ENCODE measurements around the gene PRLH.

Gene PRLH

DNA sequence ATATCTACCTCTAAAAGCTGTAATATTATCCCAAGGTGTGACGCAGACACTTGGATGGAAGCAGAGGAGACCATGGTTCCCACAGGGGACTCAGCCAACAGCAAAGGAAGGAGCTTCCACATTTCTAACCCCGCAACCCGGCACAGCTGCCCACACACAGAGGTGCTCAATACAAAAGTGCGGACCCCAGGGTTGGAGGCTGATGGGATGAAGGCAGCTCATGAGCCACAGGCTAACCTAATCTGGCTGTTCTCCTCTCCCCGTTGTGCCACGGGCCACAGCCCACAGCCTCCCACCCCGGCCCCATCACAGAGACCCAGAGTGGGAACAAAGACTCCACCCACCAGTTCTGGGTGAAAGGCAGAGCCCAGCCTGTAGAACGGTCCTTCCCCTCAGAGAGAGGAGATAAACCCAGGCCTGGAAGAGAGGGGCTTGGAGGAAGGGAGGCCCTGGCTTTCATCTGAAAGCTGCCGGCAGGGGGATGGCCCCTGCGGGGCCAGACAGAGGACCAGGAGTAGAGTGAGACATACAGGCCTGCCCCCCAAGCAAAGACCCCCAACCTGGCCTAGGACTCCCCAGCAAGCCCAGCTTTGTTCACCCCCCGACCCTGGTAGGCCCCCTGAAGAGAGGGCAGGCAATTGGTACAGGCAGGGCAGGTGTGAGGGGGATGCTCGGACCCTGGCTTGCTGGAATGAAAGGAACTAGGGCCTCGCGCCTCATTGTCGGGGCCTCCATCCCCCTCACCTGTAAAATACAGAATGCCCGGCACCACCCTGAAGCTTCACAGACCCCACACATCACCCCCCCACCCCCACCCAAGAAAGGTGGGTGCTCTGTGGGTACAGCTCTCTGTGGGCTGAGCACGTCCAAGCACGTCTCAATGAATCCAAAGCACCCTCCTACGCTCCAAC is 17.3 kb downstream of the PRLH start:
- H3K4me1 ChIP-seq (ENCODE audit: control insufficient read depth, insufficient read depth, low read length, unreplicated experiment) = no peaks in the 10 kb centered on the region
- no peaks in the 10 kb centered on the region; the same call in 1 of the 2 replicates for H3K27me3 ChIP-seq (ENCODE audit: insufficient read depth, low read length)
- H3K79me2 ChIP-seq (ENCODE audit: control insufficient read depth, insufficient read depth, low read length, unreplicated experiment) = no peaks in the 10 kb centered on the region
- H2AFZ ChIP-seq (ENCODE audit: low read length, unreplicated experiment) = no peak overlapping the region
- no peak overlapping the region for H3K4me3 ChIP-seq (ENCODE audit: low read depth, low read length)
- H3K36me3 ChIP-seq (ENCODE audit: insufficient read depth, low read length) = no peaks in the 10 kb centered on the region
- H3K27ac ChIP-seq (ENCODE audit: low read depth, low read length) = no peak overlapping the region

- Histone ChIP-seq H2AFZ (ENCODE audit: low read length, unreplicated experiment) (no peak overlapping the region), H3K4me1 (ENCODE audit: control insufficient read depth, insufficient read depth, low read length, unreplicated experiment) (peaks cover 7% of the 10 kb centered on the region), H3K36me3 (ENCODE audit: insufficient read depth, low read length) (no peaks in the 10 kb centered on the region), H3K27me3 (ENCODE audit: insufficient read depth, low read length) (no peaks in the 10 kb centered on the region; the same call in 1 of the 2 replicates), H3K79me2 (ENCODE audit: control insufficient read depth, insufficient read depth, low read length, unreplicated experiment) (no peaks in the 10 kb centered on the region), H3K27ac (ENCODE audit: low read depth, low read length) (no peak overlapping the region), H3K4me3 (ENCODE audit: low read depth, low read length) (no peak overlapping the region)
These were observed 19.3 kb downstream of the PRLH start for GRCh38 chr2:237585590-237586221.

- no peak overlapping the region for H3K4me3 ChIP-seq (ENCODE audit: low read depth, low read length)
- peaks cover 10% of the 10 kb centered on the region for H3K4me1 ChIP-seq (ENCODE audit: control insufficient read depth, insufficient read depth, low read length, unreplicated experiment)
- no peak overlapping the region for H3K27ac ChIP-seq (ENCODE audit: low read depth, low read length)
These were observed 21.8 kb downstream of the PRLH start for GRCh38 chr2:237588044-237588696.

GRCh38 chr2:237590272-237591140 is 24.1 kb downstream of the PRLH start, which contains the start of gene RAB17:
Gene RAB17, minus strand, starts transcription at chr2:237590734. Its CDS starts 4,580 bp downstream, at chr2:237586154.
- H3K36me3 ChIP-seq (ENCODE audit: insufficient read depth, low read length) = no peaks in the 10 kb centered on the region
- no peak within 1 kb of the TSS for H3K4me3 ChIP-seq (ENCODE audit: low read depth, low read length)
- peaks cover 10% of the 10 kb centered on the region for H3K4me1 ChIP-seq (ENCODE audit: control insufficient read depth, insufficient read depth, low read length, unreplicated experiment)
- H3K79me2 ChIP-seq (ENCODE audit: control insufficient read depth, insufficient read depth, low read length, unreplicated experiment) = no peaks in the 10 kb centered on the region
- H2AFZ ChIP-seq (ENCODE audit: low read length, unreplicated experiment) = no peak within 1 kb of the TSS
- H3K27me3 ChIP-seq (ENCODE audit: insufficient read depth, low read length) = no peaks in the 10 kb centered on the region; the same call in 1 of the 2 replicates
- H3K27ac ChIP-seq (ENCODE audit: low read depth, low read length) = no peak within 1 kb of the TSS

More at GRCh38 chr2:237588044-237588696, 21.8 kb downstream of the PRLH start:
- no peaks in the 10 kb centered on the region for H3K79me2 ChIP-seq (ENCODE audit: control insufficient read depth, insufficient read depth, low read length, unreplicated experiment)
- no peak overlapping the region for H2AFZ ChIP-seq (ENCODE audit: low read length, unreplicated experiment)
- H3K36me3 ChIP-seq (ENCODE audit: insufficient read depth, low read length) = no peaks in the 10 kb centered on the region
- H3K27me3 ChIP-seq (ENCODE audit: insufficient read depth, low read length) = no peaks in the 10 kb centered on the region; the same call in 1 of the 2 replicates

- H3K79me2 ChIP-seq (ENCODE audit: control insufficient read depth, insufficient read depth, low read length, unreplicated experiment) = no peaks in the 10 kb centered on the region
- H3K4me3 ChIP-seq (ENCODE audit: low read depth, low read length) = no peak overlapping the region
- no peak overlapping the region for H3K27ac ChIP-seq (ENCODE audit: low read depth, low read length)
- no peaks in the 10 kb centered on the region; the same call in 1 of the 2 replicates for H3K27me3 ChIP-seq (ENCODE audit: insufficient read depth, low read length)
- peaks cover 10% of the 10 kb centered on the region for H3K4me1 ChIP-seq (ENCODE audit: control insufficient read depth, insufficient read depth, low read length, unreplicated experiment)
- no peak overlapping the region for H2AFZ ChIP-seq (ENCODE audit: low read length, unreplicated experiment)
- no peaks in the 10 kb centered on the region for H3K36me3 ChIP-seq (ENCODE audit: insufficient read depth, low read length)
These were observed 24.9 kb downstream of the PRLH start for GRCh38 chr2:237591141-237591881.

DNA sequence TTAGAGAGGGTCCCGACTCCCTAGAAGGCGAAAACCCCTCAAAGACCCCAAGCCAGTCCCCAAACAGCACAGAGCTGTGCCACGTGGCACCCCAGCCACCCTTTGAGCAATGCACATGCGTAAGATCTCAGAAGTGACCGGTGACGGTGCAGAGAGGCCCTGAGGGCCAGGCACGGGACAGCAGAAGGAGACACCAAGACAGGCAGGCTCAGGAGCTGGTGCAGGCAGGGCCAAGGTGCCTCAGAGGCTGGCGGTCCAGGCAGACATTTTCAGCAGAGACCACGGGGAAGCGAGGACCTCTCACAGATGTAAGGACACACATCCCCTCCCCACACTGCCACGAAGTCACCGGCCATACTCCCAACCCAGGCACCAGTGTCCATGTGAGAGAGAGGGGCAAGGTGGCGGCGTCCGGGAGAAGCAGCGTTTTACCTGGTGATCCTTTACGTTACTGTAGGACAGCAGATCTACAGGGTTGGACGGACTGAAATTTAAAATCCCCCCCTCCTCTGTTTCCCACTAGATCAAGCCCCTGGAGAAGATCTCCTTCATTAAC is 26.1 kb downstream of the PRLH start:
- Histone ChIP-seq H3K79me2 (ENCODE audit: control insufficient read depth, insufficient read depth, low read length, unreplicated experiment) (no peaks in the 10 kb centered on the region), H3K4me3 (ENCODE audit: low read depth, low read length) (no peak overlapping the region), H3K4me1 (ENCODE audit: control insufficient read depth, insufficient read depth, low read length, unreplicated experiment) (peaks cover 10% of the 10 kb centered on the region), H3K27me3 (ENCODE audit: insufficient read depth, low read length) (no peaks in the 10 kb centered on the region), H3K27ac (ENCODE audit: low read depth, low read length) (no peak overlapping the region), H2AFZ (ENCODE audit: low read length, unreplicated experiment) (no peak overlapping the region), H3K36me3 (ENCODE audit: insufficient read depth, low read length) (no peaks in the 10 kb centered on the region)

GRCh38 chr2:237593036-237593435 is 26.7 kb downstream of the PRLH start:
- no peak overlapping the region for H3K27ac ChIP-seq (ENCODE audit: low read depth, low read length)
- no peaks in the 10 kb centered on the region for H3K36me3 ChIP-seq (ENCODE audit: insufficient read depth, low read length)
- no peaks in the 10 kb centered on the region for H3K27me3 ChIP-seq (ENCODE audit: insufficient read depth, low read length)
- no peak overlapping the region for H3K4me3 ChIP-seq (ENCODE audit: low read depth, low read length)
- no peak overlapping the region for H2AFZ ChIP-seq (ENCODE audit: low read length, unreplicated experiment)
- no peaks in the 10 kb centered on the region for H3K79me2 ChIP-seq (ENCODE audit: control insufficient read depth, insufficient read depth, low read length, unreplicated experiment)
- H3K4me1 ChIP-seq (ENCODE audit: control insufficient read depth, insufficient read depth, low read length, unreplicated experiment) = peaks cover 10% of the 10 kb centered on the region

DNA sequence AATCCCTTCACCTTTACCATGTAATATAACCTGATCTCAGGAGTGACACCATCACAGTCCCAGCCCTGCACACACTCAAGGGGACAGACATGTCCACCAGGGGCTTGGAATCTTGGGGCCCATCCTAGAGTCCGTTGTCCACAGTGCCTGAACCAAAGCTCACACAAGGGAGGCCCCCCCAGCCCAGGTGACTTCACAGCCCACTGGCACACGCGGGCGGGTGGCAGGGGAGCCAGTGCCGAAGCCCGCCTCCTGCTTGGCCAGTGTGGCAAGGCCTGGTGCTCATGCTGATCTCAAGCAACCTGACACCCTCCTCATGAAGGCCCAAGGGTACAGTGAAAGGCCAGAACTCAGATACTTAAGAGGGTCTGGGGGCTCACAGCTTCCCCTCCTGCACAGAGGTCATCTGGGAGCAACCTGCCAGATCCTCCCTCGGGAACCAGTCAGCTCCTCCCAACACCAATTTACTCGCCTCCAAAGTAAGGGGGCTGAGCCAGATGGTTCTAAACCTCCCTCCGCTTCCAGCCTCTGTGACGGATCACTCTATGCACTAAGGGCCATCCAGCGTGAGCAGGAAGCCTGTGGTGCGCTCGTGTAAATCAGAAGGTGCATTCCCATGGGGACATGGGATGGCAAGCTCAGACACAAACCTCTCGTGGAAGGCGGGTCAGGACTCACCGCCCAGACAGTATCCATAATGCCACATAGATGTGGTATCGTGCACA is 27.4 kb downstream of the PRLH start:
- H3K4me3 ChIP-seq (ENCODE audit: low read depth, low read length) = no peak overlapping the region
- no peaks in the 10 kb centered on the region for H3K27me3 ChIP-seq (ENCODE audit: insufficient read depth, low read length)
- H3K4me1 ChIP-seq (ENCODE audit: control insufficient read depth, insufficient read depth, low read length, unreplicated experiment) = peaks cover 10% of the 10 kb centered on the region
- no peak overlapping the region for H2AFZ ChIP-seq (ENCODE audit: low read length, unreplicated experiment)
- H3K79me2 ChIP-seq (ENCODE audit: control insufficient read depth, insufficient read depth, low read length, unreplicated experiment) = no peaks in the 10 kb centered on the region
- no peaks in the 10 kb centered on the region for H3K36me3 ChIP-seq (ENCODE audit: insufficient read depth, low read length)
- H3K27ac ChIP-seq (ENCODE audit: low read depth, low read length) = no peak overlapping the region

DNA sequence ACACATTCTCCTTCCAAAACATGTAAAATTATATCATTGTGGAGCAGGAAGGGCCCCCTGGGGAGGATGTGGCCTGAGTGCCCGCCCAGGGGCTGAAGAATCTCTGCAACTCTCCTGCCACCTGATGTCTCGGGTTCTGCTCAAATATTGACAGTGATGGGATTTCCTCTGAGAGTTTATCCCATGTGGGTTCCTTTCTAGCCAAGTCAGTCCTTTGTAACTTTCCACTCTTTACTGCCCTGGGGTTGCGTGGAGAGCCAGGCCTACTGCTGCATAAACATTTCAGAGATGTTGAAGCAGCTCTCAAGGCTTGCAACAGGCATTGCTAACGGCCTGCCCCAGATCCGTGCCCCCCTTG is 28.1 kb downstream of the PRLH start:
- Histone ChIP-seq H3K27me3 (ENCODE audit: insufficient read depth, low read length) (no peaks in the 10 kb centered on the region), H3K79me2 (ENCODE audit: control insufficient read depth, insufficient read depth, low read length, unreplicated experiment) (no peaks in the 10 kb centered on the region), H3K27ac (ENCODE audit: low read depth, low read length) (no peak overlapping the region), H2AFZ (ENCODE audit: low read length, unreplicated experiment) (no peak overlapping the region), H3K36me3 (ENCODE audit: insufficient read depth, low read length) (no peaks in the 10 kb centered on the region), H3K4me3 (ENCODE audit: low read depth, low read length) (no peak overlapping the region), H3K4me1 (ENCODE audit: control insufficient read depth, insufficient read depth, low read length, unreplicated experiment) (peaks cover 10% of the 10 kb centered on the region)

All from ACC112 (cell line).